ENCODE results near the gene TPPP.
"Not testable (repeated sequence)": the region's sequence is repeated elsewhere in the genome, so short reads cannot be mapped to it uniquely, and the experiment has no call there.

Gene TPPP

DNA sequence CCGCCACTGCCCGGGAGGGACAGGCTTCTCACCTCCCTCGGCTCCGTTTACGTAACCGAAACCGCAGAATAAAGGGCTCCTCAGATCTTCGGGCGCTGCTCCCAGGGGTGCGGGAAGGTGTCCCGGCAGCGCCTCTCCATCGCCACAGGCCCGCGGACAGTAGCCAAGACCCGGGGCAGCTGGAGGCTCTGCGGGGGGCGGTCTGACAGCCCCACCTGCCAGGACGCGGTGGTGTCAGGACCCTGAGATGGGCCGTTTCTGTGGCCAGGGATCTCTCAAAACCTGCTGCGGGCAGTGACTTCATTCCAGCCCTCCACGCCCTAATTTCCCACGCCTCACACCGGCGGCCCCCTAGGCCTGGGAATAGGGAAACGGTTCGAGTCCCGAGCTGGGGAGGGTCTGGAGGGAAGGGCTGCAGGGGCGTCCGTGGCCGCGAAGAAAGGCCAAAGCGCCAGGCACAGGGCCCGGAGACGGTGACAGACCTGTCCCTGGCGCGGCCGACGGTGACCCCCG is 567 bp downstream of the TPPP start:
- peak; percentile 53 for DNase-seq

DNA sequence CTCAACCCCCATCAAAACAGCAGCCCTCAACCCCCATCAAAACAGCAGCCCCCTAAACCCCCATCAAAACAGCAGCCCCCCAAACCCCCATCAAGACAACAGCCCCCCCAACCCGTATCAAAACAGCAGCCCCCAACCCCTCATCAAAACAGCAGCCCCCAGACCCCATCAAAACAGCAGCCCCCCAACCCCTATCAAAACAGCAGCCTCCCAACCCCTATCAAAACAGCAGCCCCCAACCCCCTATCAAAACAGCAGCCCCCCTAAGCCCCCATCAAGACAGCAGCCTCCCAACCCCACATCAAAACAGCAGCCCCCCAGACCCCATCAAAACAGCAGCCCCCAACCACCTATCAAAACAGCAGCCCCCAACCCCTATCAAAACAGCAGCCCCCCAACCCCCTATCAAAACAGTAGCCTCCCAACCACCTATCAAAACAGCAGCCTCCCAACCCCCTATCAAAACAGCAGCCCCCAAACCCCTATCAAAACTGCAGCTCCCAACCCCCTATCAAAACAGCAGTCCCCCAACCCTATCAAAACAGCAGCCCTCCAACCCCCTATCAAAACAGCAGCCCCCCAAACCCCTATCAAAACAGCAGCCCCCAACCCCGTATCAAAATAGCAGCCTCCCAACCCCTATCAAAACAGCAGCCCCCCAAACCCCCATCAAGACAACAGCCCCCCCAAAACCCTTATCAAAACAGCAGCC is 1.2 kb downstream of the TPPP start:
- no peak for DNase-seq

GRCh38 chr5:691049-691448 is 2.1 kb downstream of the TPPP start:
- not testable (repeated sequence) for DNase-seq

DNA sequence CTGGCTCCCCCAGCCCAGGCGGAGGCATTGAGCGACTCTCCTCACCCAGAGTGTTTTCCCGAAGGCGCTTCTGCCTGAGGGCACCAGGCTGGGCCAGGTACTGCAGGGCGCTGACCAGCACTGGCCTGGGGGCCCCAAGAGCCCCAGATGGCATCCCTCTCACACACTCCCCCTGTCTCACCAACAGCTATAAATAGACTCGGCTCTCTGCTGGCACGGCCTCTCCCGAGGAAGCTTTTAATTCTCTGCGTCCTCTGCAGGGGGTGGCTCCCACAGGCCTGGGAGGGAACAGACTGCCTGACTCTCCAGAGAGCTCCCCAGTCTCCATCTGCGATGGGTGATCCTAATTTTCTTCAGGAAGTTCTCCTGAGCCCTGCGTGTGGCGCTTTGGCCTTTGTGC is 2.9 kb downstream of the TPPP start:
- not testable (repeated sequence) for DNase-seq

GRCh38 chr5:688348-689010 is 4.7 kb downstream of the TPPP start:
- not testable (repeated sequence) for DNase-seq

- not testable (repeated sequence) for DNase-seq
These were observed 6.2 kb downstream of the TPPP start for GRCh38 chr5:686936-687335.

GRCh38 chr5:686172-686523 is 7.0 kb downstream of the TPPP start:
- DNase-seq: not testable (repeated sequence)

DNA sequence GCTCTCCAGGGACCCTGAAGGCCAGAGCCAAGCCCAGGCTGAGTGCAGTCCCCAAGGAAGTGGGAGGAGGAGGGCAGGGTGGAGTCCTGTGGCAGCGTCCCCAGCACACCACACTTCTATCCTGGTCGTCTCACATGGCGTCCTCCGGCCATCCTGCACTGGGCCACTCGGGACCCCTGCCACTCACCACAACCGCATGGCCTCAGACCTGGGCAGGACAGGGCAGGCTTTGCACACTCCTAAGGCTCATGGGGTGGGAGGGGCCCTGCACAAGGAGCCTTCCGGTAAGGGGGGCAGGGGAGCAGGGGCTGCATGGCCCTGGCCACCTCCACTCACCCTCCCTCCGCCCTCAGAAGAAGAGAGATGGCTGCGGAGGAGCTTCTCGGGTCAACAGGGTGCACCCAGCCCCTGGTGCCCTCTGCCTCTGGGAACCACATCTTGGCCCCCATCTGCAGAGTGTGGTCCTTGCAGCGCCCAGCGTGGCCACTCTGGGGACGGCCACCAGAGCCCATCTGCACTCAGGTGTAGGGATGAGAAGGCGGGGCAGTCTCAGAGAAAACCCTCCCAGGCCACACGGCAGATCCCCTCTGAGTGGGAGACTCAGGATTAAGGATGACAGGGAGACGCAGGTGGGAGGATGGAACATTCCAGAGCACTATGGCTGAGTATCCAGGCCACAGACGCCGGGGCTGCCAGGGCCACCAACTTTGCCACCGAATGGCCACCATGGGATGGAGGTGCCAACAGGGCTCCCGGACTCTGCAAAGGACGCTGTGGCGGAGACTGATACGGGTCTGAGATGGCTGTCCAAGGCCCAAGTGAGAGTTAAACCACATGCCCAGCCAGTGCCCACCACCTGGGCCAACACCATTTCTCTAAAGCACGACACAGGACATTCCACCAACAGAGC is 7.6 kb downstream of the TPPP start:
- no peak for DNase-seq

- DNase-seq: no peak
These were observed 8.4 kb downstream of the TPPP start for GRCh38 chr5:684751-685216.

GRCh38 chr5:683551-684481 is 9.3 kb downstream of the TPPP start:
- DNase-seq: no peak

DNA sequence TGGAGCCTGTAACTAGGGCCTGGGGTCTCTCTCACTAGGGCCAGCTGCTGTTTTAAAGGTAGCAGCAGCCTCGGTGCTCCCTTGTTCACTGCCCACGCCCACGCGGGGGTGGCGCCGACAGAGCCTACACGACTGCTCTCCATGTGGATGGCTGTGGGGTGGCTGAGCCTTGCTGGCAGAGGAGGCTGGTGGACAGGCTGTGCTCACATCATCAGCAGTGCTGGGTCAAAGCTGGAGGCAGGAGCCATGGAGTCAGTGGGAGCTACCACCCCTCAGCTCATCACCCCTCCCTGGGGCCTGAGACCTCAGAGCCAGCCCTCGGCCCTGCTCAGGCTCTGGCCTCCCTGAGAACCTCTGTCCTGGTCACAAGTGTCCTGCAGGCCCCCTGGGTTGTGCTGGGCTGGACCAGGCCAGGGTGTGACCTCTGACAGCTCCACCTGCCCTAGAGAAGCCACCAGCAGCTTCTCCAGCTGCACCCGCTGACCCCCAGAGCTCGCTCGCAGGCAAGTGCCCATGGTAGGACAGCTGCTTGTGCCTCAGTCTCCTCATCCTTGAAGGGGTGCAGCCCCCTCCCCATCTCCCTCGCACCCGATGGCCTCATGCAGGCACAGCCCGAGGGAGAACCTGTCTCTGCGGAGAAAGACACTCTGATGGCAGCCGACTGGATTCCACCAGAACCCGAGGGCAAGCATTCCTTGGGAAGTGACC is 10.3 kb downstream of the TPPP start:
- DNase-seq: not testable (repeated sequence)

DNA sequence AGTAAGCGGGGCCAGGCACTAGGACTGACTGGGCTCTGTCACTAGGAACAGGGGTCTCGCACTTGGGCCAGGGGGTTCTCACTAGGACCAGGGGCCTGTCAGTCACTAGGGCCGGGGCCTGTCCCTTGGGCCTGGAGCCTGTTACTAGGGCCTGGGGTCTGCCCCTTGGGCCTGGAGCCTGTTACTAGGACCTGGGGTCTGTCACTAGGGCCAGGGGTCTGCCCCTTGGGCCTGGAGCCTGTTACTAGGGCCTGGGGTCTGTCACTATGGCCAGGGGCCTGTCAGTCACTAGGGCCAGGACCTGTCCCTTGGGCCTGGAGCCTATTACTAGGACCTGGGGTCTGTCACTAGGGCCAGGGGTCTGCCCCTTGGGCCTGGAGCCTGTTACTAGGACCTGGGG is 10.9 kb downstream of the TPPP start:
- DNase-seq: not testable (repeated sequence)

DNA sequence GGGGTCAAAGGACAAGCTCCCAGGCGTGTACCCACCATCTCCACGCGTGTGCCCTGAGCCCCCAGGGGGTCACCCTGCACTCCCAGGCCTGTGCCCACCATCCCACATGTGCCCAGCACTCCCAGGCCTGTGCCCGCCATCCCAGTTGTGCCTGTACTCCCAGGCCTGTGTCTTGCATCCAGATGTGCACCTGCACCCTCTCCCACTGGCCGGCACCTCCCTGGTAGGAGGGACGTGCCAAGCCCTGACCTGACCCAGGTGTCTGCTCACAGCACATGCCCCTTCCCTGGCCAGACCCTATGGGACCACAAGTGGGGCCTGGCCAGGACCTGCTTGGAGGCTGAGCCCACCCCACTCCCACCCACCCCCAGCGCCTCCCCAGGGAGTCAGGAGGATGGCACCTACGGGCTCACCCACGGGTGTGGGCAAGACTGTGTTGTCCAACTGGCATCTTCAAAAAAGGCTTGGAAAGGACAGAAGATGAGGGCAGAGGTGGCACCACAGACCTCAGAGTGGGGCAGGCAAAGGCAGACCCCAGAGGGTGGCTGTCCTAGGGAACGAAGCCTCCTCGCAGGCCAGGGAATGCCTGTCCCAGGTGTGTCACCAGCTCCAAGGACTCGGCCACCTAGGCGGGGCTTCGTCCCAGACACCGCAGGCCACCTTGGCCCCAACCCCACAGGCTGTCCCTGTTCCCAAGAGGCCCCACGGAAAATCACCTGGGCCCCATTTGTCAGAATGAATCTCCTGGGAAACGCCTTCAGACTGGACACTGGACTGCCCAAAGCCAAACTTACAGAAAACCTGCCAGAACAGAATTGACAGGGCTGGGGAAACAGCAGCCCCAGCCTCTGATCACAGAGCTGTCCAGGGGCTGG is 11.6 kb downstream of the TPPP start:
- not testable (repeated sequence) for DNase-seq

GRCh38 chr5:680836-681235 is 12.3 kb downstream of the TPPP start:
- DNase-seq: not testable (repeated sequence)

DNA sequence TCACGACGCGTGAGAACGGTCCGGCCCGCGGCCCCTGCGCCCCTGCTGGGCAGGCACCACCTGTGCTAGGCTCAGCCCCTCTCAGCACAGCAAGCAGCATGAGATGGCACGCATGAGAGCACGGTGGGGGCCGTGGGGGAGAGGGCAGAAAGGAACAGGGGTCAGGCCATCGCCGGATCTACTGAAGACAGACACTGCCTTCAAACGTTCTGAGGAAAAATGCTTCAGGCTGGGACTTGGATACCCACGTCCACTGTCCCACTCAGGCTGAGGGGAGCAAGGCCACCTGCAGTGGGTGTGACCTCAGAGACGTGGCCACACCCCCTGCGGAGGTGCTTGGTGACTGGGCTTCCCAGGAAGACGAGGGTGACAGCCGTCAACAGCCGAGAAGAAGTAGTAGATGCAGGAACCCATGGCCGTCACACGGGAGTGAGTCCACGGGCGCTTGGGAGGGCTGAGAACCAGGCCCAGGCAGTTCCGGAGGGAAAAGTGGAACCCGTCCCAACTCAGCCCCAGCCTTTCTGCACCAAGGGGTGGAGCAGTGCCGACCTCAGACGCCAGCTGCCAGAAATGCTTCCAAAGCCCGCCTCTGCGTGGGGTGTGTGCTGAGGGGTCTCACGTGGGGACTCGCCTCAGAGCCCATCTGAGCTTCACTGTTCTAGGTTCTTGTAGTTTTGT is 12.9 kb downstream of the TPPP start:
- DNase-seq: not testable (repeated sequence)

DNA sequence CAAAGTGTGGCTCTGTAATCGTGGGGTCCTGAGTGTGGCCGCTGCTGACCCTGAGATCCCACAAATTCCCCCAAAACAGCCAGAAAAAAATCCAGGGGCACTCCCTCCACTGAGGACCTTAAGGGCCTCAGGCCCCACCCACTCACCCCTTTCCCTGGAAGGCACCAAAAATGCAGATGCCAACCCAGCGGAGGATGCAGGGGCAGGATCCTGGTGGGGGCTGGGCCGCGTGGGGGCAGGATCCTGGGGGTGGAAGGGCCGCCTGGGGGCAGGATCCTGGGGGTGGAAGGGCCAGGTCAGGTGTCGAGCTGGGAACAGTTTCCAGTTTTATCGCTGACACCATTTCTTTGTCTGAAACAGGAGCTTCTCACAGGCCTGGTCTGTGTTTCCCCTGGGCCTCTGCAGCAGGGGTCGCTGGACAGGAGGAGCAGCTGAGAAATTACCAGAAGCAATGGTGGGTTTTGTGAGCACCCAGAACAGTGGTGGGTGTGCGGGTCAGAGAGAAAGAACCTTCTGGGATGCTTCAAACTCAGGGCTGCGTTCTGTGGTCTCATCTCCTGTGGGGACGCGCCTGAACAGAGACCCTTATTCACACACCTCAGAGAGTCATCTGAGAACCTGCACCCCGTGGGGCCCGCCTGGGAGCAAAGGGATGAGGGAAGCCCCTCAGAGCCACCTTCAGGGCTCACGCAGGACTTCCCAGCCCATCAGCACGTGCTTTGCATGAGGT is 13.8 kb downstream of the TPPP start:
- not testable (repeated sequence) for DNase-seq

- not testable (repeated sequence) for DNase-seq
These were observed 14.6 kb downstream of the TPPP start for GRCh38 chr5:678521-678920.

- DNase-seq: no peak
These were observed 15.7 kb downstream of the TPPP start for GRCh38 chr5:677131-678101.

Measured in CD4-positive, alpha-beta T cell treated with Interleukin-17A for 1 hour (primary cell).